Measurements from ENCODE around the gene SNAI1.

The SNAI1 gene

DNA sequence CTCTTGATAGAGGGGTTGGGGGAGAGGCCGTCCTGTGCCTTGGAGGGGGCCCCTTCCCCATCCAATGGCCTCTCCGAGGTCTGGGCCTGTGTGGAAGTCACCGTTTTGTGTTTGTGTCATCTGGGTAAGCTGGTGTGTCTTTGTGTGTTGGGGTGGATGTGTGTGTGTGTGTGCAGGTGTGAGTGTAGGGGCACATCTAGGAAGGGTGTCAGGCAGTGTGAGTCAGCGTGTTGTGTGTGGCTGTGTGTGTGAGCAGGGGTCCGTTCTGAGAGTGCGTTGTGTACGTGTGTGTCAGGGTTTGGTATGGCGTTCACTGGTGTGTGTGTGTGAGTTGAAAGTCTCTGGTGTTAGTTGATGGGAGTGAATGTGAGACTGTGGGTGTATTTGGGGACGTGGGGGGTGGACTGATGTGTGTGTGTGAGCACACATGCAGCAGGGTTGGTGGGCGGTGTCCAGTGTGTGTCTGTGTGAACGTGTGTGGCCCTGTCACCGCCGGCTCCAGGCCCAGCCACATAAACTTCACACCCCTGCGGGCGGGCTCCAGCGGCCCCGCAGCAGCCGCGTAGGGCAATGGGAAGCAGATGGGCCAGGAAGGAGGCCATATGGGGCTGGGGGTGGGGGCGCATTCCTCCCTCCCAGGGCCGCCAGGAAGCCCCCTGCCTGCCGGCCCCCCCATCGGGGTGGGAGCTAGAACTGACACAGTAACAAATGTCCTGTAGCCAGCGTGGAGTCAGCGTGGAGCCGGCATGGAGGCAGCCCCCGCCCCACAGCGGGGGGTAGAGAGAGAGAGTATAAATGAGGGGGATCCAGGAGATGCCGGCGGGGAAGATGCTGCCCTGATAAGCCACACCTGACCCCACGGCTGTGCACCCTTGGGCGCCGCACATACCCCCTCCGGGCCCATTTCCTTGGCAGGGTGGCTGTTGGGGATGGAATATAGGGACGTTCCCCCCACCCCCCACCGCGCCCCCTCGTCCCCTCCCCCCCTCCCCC is 32.1 kb downstream of the SNAI1 start:
- DNase-seq, result no peak

DNA sequence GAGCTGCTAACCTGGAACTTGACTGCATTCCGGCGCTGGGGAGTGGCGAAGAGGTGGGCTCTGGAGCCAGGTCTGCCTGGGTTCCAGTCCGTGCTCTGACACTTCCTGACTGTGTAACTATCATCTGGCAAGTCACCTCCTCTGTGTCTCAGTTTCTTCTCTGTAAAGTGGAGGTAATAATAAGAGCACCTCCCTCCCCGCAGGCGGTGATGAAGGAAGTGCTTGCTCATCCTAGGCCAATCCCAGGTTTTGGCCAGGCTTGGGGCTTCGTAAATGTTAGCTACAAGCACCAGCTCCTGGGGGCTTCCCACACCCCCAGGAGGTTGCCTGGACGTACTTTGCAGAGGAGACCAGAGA is 32.8 kb downstream of the SNAI1 start:
- no peak for DNase-seq

DNA sequence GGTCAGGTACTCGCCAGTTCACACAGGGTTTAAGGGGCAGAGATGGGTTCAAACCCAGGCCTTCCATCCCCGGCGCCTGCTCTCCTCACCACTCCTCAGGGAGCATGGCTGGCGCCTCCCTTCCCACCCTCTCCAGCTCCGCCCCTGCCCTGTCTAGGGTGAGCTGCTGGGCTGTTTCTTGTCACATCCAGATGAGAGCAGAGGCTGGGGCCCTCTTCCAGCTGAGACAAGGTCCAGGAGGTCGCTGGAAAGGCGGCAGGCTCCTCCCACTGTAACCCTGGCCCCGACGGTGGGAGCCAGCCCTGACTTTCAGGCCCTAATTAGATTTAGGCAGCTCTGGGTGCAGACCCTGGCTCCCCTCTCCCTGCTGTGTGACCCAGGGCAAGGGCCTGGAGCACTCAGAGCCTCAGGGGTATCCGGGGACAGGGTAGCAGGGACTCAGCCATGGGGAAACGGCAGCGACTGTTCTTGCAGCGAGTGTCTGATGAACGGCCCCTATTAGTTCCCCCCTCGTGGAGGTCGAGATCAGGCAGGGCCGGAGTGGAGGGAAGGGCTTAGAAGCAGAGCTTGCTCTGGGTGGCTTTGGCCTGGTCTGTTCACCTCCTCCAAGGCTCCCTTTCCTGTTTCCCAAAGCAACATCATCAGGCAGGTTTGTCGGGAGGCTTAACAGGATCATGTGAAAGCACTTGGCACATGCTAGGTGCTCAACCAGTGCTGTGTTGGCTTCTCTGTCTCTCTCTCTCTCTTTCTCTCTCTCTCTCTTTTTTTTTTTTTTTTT is 33.4 kb downstream of the SNAI1 start:
- DNase-seq, result no peak

DNA sequence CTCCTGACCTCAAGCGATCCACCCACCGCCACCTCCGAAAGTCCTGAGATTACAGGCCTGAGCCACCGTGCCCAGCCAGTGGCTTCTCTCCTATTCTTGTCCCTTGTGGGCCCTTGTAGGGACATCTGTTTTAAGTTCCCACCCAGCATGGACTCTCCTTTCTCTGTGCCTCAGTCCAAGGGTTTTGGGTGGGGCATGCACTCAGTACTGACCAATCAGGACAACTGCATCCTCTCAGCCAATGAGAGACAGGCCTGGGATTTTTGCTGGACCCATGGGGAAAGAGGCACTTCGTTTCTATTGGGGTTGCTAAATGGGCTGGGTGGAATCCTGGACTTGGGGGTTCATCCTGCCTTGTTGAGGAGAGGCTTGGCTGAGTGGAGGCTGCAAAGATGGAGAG is 34.4 kb downstream of the SNAI1 start:
- no peak for DNase-seq

DNA sequence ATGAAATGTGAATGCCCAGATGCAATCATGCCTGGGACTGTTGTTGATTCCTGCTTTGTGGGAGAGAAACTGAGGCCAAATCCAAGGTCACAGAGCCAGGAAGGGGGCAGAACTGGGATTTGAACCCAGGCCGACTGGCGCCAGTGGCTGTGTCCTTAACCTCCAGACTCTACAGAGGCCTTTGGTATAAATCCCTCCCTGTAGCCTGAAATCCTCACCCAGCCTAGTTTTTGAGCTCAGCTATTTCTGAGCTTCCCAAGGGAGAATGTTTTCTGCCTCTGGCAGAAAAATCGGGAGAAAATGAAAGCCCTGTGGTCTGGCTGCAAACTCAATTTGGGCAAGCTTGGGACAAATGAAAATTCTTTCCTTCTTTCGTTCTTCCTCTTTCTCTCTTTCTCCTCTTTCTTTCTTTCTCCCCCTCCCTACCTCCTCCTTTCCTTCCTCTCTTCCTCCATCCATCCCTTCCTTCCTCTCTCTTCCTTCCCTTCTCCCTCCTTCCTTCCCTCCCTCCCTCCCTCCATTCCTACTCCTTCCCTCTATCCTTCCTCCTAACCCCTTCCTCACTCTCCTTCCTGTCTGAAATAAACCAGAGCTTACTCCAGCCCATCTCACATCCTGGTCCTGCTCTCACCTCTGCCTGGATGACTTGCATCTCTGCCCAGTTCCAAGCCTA is 34.9 kb downstream of the SNAI1 start:
- DNase-seq, result no peak

DNA sequence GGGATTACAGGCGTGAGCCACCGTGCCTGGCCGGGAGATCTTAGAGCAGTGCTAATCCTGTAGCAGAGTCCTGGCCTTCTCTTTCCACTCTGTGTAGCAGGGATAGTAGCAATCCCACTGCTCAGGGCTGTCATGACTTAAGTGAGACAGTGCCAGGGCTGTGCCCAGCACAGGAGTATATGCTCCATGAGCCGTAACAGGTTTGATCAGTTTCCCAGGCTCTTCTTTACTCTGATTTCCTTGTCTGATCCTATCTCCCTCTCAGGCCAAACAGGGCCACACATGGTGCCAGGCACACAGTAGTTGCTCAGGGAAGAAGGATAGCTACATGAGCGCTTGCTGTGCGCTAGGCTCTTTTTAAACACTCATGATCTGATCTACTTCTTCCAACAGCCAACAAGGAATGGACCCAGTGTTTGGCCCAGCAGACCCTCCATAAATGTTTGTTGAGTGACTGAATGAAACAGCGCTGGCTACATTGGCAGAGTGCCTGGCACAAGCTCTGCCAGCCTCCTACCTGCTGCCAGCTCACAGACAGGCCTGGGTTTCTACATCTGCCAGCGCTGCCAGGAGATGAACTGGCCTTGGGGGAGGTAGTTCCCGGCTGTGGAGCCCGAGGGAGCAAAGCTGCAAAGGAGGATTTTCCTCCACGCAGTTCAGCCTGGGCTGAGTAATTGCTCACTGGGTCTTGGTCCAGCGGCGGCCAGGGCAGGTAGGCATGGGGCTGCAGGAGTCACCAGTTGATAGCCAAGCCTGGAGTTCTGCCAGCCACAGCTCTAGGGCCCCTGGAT is 36.9 kb downstream of the SNAI1 start:
- DNase-seq, result no peak

DNA sequence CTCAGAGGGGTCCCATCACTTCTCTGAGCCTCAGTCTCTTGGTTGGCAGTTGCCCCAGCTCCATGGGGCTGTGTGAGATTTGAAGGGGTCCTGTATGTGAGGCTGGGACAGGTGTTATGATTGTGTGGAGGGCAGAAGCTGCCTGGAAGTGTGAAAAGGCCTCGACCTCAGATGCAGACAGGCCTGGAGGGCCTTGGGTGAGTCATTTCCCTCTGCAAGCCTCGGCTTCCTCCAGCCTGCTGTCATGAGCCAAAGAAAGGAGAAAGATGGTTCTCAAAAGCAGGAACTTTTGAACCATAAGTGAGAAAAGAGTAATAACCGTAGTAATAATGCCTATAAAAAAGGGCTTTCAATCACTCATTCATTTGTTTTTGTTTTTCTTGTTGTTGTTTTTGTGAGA is 37.5 kb downstream of the SNAI1 start:
- DNase-seq, result no peak

DNA sequence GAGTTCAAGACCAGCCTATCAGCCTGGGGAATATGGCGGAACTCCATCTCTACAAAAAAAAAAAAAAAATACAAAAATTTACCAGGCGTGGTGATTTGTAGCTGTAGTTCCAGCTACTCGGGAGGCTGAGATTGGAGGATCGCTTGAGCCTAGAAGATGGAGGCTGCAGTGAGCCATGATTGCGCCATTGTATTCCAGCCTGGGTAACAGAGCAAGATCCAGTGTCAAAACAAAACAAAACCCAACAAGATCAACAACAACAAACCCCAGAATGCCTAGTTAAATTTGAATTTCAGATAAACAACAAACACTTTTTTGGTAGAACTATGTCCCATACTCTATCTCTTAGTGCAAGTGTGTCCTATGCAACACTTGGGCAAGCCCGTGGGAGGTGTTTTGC is 39.9 kb downstream of the SNAI1 start:
- no peak for DNase-seq

DNA sequence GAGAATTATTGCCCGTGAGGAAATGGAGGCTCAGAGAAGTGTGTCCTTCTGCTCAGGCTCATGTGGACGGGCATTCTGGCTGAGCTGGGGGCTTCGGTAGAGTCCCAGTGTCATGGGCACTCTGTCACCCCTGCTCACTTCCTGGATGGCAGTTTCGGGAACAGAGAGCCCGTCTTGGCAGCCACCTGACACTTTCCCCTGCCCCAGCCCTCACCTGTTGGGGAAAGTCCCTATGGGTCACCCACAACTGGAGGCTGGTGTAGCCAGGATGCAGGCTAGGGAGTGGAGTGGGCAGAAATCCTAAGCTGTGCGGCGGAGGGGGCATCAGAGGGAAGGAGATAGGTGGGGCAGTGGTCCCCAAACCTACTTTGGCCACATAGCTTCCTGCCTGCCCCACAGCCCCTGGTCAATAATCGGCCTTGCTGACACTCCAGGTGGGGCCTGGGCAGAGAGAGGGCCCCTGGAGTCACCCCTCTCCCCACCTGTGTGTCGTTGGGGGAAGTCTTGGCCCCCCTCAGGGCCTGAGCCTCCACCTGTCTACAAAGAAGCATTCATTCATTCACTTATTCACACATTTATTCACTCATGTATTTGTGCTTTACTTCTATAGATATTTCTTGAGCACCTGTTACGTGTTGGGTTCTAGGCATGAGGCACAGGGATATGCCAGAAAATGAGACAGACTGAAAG is 40.5 kb downstream of the SNAI1 start:
- DNase-seq, result no peak

DNA sequence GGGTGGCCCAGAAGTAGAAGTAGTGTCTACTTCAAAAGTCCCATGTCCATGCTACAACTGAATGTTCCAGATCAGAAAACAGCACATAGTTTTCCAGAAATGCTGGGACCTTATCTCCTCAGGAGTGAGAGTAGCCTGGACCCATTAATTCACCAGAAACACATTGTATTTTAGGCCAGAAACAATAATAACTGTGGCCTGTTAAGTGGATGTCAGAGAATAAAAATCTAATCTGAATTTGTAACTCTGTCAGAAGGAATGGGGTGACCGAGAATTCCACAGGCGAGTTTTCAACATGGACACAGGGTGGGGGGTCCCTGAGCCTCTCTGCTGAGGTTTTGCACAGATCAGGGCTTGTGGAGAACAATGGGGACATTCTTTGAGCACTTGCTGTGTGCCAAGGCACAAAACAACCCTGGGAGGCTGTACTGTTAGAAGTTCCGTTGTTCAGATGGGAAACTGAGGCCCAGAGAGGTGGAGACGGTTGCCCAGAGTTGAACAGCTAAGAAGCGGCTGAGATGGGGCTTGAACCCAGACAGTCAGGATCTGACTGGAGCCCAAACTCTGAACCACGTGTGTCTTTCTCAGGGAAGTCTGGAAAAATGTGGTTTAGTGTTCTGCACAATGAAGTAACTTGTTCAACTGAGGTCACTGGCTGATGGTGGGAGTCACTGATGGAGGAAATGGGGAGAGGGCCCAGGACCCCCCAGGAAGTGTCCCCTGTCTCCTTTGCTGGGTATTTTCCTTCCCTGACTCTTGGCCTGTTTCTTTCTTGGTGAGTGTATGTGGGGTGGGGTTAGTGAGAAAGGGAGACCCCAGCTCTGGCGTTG is 44.2 kb downstream of the SNAI1 start:
- DNase-seq, result no peak

DNA sequence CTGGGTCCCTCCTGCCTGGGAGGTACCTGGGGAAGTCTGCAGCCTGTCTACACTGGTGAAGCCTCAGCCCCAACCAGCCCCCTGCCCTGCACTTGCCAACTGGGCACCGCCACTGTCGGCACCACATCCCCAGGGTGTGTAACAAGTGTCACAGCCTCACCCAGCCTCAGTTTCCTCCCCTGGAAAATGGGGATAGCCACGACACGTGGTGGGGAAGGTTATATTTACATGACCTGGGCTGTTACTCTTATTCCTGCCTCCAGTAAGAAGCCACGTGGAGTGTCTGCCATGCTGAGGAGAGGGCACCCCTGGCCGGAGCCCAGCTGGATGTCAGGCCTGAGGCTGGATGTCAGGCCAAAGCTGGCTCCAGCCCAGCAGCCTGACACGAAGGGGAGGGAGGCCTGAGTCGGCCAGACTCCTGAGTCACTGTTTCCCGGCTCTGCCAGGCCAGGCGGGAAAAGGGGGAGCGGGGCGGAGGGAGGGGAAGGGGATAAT is 44.9 kb downstream of the SNAI1 start:
- no peak for DNase-seq

DNA sequence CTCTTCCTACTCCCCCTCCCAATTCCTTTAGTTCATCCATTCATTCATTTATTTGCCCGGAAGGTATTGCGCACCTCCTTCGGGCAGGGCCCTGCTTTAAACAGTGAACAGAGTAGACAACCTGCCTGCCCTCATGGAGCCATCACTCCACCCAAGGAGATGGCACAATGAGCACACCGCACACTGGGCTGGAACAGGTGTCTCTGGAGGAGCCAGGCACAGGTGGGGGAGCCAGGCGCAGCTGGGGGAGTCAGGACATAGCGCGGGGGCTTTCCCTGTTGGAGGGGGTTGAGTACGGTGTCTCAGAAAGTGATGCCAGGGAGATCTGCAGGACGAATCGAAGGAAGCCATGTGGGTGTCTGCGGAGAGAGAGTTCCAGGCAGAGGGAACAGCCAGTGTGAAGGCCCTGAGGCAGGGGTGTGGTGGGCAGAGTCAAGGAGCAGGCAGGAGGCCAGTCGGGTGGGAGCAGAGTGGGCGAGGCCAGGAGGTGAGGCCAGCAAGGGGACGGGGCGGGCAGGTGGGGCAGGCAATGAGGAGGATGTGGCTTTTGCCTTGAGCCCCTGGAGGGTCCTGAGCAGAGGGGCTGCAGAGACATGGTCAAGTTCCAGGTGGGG is 46.4 kb downstream of the SNAI1 start:
- no peak for DNase-seq

DNA sequence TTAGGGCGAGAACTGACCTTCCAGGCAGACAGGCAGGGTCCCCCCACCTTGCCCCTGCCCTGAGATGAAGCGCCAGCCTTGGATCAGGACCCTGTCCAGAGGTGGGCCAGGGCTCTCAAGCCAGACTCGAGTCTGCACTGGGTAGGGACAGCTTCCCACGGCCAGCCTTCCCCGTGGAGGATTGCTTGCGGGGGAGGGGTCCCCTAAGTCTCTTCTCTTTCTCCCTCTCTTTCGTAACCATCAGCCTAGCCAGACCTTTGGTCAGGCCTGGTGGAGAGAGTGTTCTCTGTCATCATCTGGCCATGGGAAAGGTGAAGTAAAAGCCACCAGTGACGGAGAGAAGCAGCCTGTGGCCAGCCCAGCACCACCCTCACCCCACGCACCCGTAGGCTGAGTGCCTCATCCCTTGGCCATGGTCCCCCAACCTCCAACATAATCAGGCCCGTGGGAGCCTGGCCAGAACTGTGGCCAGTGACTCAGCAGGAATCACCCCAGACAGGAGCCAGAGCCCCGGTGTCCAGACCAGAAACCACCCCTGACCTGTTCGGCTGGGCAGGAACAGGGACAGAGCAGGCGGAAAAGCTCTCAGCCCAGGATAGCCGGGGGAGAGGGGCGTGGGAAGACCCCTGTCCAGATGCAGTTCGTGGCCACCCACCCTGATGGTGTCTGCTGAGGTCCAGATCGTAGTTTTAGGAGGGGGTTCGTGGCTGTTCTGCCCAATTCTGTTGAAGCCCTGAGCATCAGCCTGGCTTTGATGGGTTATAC is 47.1 kb downstream of the SNAI1 start:
- DNase-seq, result no peak

DNA sequence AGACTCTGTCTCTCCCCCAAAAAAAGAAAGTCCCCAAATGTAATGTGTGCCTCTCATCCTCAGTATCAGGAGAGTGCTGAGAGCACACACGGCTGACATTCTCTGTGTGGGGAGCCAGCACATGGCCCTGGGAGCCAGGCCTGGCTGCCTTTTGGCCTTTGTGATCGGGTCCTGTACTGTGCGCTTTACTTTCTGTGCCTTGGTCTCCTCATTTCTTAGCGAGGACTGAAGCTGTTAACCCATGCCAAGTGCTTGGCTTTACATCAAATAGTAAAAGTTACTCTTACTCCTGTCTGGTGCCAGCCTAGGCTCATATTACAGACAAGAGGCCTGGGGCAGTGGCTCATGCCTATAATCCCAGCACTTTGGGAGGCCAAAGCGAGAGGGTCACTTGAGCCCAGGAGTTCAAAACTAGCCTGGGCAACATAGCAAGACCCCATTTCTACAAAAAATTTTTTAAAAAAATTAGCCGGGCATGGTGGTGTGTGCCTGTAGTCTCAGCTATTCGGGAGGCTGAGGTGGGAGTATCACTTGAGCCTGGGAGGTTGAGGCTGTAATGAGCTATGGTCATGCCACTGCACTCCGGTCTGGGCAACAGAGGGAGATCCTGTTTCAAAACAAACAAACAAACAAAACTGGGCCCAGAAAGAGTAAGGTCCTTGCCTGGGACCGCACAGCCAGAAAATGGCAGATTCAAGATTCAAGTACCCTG is 50.3 kb downstream of the SNAI1 start:
- DNase-seq, result no peak

DNA sequence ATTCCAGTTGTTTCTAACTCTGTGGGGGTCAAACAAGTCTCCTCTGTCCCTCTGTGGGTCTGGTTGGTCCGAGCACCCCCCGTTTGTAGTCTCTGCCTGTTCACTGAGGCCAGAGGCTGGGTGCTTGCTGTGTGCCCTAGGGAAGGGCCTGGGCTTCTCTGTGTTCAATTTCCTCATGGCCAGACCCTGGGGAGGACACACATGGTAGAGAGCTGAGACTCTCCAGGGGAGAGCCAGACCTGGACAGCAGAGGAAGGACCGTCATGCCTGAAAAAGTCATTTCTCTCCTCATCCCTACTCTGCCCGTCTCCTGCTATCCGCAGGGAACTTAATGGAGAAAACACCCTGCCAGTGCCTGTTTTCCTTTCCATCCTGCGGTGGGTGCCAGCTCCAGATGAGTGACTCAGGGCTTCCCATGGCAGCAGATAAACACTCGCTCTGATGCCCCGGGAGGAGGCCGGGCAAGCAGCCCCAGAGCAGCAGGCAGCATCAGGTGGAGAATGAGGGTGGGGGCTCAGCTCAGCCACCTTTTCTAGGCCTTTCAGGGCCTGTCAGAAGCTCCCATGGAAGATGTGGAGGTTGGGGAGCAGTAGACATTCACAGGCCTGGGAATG is 51.9 kb downstream of the SNAI1 start:
- no peak for DNase-seq

DNA sequence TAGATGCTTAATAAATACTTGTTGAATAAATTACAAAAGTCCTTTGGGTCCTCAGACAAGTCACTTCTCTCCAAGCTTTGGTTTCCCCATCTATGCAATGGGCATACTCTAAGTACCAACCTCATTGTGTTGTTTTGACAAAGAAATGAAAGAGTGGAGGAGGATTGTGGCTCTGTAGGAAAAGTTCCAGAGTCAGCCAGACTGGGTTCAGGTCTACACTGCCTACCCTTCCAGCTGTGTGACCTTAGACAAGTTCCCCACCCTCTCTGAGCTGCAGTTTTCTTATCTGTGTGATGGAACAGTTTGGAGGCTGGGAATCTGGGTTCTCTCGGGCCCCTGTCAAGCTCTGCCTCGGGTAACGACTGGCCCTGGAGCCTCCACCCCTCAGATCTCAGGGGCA is 53.9 kb downstream of the SNAI1 start:
- no peak for DNase-seq

DNA sequence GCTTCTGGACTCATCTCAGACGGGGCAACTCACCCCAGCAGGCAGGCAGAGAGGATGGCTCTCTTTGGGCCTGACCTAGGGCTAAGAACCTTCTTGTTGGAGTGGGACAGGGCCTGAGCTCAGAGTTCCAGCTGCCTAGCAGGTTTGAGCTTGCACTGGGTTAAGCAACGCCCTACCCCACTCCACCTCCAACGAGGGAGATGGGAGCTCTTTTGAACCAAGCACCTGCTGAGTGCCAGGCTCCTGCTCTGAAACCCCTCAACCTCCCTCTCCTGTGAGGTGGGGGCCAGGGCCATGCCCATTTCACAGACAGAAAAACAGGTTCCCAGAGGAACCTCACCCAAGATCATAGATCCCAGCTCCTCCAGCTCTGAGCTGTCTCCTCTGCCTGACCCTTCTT is 54.3 kb downstream of the SNAI1 start:
- DNase-seq, result no peak

DNA sequence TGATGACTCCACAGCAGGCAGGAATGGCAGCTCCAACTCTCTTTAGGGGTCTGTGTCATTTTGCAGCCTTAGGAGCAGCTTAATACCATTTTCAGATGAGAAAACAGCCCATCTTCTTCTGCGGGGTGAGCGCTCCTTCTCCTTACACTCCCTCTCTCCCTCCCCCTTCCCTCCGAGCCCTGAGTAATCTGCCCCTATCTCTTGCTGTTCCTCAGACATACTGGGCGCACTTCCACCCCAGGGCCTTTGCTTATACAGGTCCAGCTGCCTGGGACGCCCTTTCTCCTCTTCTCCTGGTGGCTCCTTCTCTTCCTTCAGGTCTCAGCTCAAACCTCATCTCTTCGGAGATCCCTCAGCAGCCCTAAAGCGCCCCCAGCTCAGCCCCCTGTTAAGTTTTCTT is 54.8 kb downstream of the SNAI1 start:
- DNase-seq, result no peak

DNA sequence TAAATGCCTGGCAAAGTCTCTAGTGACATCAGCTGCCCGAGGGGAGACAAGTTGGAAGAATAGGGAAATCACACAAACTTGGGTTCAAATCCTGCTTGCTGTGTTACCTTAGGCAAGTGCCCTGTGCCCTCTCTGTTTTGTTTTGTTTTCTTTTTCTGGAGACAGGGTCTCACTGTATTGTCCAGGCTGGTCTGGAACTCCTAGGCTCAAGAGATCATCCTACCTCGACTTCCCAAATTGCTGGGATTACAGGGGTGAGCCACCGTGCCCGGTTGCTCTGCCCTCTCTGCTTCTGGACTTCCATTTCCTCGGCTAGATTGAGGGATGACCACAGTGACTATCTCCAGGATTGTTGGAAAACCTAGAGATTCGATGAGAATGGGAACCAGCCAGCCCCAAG is 55.4 kb downstream of the SNAI1 start:
- DNase-seq, result no peak
